Common myeloid progenitor, CD34-positive (primary cell): Measurements from ENCODE around the gene THEM4.

Source experiments
- CTCF ChIA-PET: fragments of 350-600 bp; sonication (Branson Sonifier 250); formaldehyde crosslinking; loops from one replicate; lab custom pipeline; 2021; ENCODE audit warnings: antibody characterized with exemption; lab: Charles Lee
- POLR2A ChIA-PET: fragments of 350-600 bp; sonication (Branson Sonifier 250); formaldehyde crosslinking; loops from one replicate; lab custom pipeline; 2021; ENCODE audit warnings: antibody characterized with exemption; lab: Charles Lee
- DNase-seq, 3 donors: peaks; one replicate each; pipeline versions ENCODE4 v3.0.0 to v3.0.0-alpha.2; 2013
- H3K27ac ChIP-seq, 2 experiments: 1 replicate in 1 of 2; 2 replicates in 1 of 2; pipeline ENCODE4 v1.7.0; 2013; ENCODE audit warnings: inconsistent platforms in 2 of 2, low read length in 2 of 2, mild to moderate bottlenecking in 2 of 2, low read depth in 1 of 2, moderate library complexity in 1 of 2; ENCODE audit not compliant: severe bottlenecking in 2 of 2, insufficient read depth in 1 of 2, poor library complexity in 1 of 2
- H3K27me3 ChIP-seq, 5 experiments: replicated peaks in 2 of 5; 1 replicate in 3 of 5; 2 replicates in 2 of 5; pipeline versions ENCODE4 v1.6.1 to v1.7.0; 2013; ENCODE audit warnings: low read length in 4 of 5, mild to moderate bottlenecking in 2 of 5, moderate library complexity in 2 of 5, inconsistent platforms in 1 of 5; ENCODE audit not compliant: insufficient read depth in 5 of 5, control insufficient read depth in 4 of 5
- H3K36me3 ChIP-seq, 4 experiments: 1 replicate in 2 of 4; 2 replicates in 2 of 4; pipeline versions ENCODE4 v1.6.1 to v1.7.0; 2013; ENCODE audit warnings: low read length in 3 of 4, control low read depth in 1 of 4, mild to moderate bottlenecking in 1 of 4; ENCODE audit not compliant: control insufficient read depth in 4 of 4, insufficient read depth in 4 of 4
- H3K4me1 ChIP-seq, 4 experiments: 1 replicate in 3 of 4; 2 replicates in 1 of 4; pipeline versions ENCODE4 v1.6.1 to v1.7.1; 2013; ENCODE audit warnings: low read length in 3 of 4, mild to moderate bottlenecking in 3 of 4, control low read depth in 1 of 4, inconsistent platforms in 1 of 4, moderate library complexity in 1 of 4; ENCODE audit not compliant: control insufficient read depth in 4 of 4, insufficient read depth in 4 of 4; ENCODE audit errors: control extremely low read depth in 1 of 4
- H3K4me3 ChIP-seq, 7 experiments: 1 replicate in 4 of 7; 2 replicates in 3 of 7; pipeline versions ENCODE4 v1.5.1 to v1.7.0; 2013; ENCODE audit warnings: mild to moderate bottlenecking in 7 of 7, low read length in 6 of 7, moderate library complexity in 6 of 7, inconsistent platforms in 2 of 7, low read depth in 2 of 7, control low read depth in 1 of 7; ENCODE audit not compliant: insufficient read depth in 4 of 7, control insufficient read depth in 1 of 7; ENCODE audit errors: extremely low read depth in 1 of 7
- H3K9me3 ChIP-seq, 5 experiments: 1 replicate in 4 of 5; 2 replicates in 1 of 5; pipeline versions ENCODE4 v1.6.1 to v1.7.1; 2013; ENCODE audit warnings: low read length in 4 of 5, mild to moderate bottlenecking in 2 of 5, inconsistent platforms in 1 of 5, low read depth in 1 of 5, moderate library complexity in 1 of 5; ENCODE audit not compliant: control insufficient read depth in 4 of 5, insufficient read depth in 2 of 5; ENCODE audit errors: control extremely low read depth in 1 of 5
- WGBS: methylation state at CpG from one replicate; pipeline ENCODE4 v1.1.5; 2013; ENCODE audit not compliant: insufficient coverage; 5-methylcytosine and 5-hydroxymethylcytosine counted together

Gene THEM4

GRCh38 chr1:151897991-151898431, 11.3 kb downstream of the THEM4 start:
- peak overlapping the region in 3 of 7 experiments; percentile 31 to 60 (median 40) for H3K4me3 ChIP-seq
- H3K9me3 ChIP-seq, result peaks cover 0 to 12% (median 3%) of the 10 kb centered on the region in 5 experiments
- peaks cover 5 to 20% (median 18%) of the 10 kb centered on the region in 4 experiments for H3K36me3 ChIP-seq
- POLR2A ChIA-PET, result interaction anchor here (0.6 to 1.1 kb wide), 2 partner anchors 22 to 613 kb away, joined by 3 read pairs; no protein-coding TSS in a partner anchor
- H3K27me3 ChIP-seq, result no peaks in the 10 kb centered on the region
- no peak overlapping the region for H3K27ac ChIP-seq
- CTCF ChIA-PET, result interaction anchor here (0.6 to 5.7 kb wide), 10 partner anchors 10 to 108 kb away, joined by 3 to 36 read pairs (median 5); partner anchors contain the start of genes TDRKH and THEM4
- DNase-seq, result peak in 2 of 3 donors; percentile 8 to 44
- 9% methylated on average over 7 of the region's 10 CpGs for WGBS
- H3K4me1 ChIP-seq, result peaks cover 0 to 22% (median 12%) of the 10 kb centered on the region in 4 experiments

- Histone ChIP-seq H3K4me3 (no peak overlapping the region), H3K9me3 (no peaks in the 10 kb centered on the region), H3K4me1 (peaks cover 0 to 14% (median 5%) of the 10 kb centered on the region in 4 experiments), H3K36me3 (peaks cover 5 to 41% (median 34%) of the 10 kb centered on the region in 4 experiments), H3K27ac (no peak overlapping the region), H3K27me3 (no peaks in the 10 kb centered on the region)
- WGBS, result 100% methylated on average over 2 of the region's 9 CpGs
- ChIA-PET POLR2A (no interaction called here), CTCF (interaction anchor here (0.7 to 1.5 kb wide), 4 partner anchors 16 to 121 kb away, joined by 3 to 4 read pairs (median 3); partner anchors contain the start of gene THEM4)
- DNase-seq, result no peak
Measured at GRCh38 chr1:151893176-151893924, 16.0 kb downstream of the THEM4 start.

GRCh38 chr1:151892190-151892589, 17.1 kb downstream of the THEM4 start:
- 100% methylated on average over 1 of the region's 2 CpGs for WGBS
- H3K36me3 ChIP-seq, result peaks cover 5 to 49% (median 38%) of the 10 kb centered on the region in 4 experiments
- no peaks in the 10 kb centered on the region for H3K9me3 ChIP-seq
- H3K27me3 ChIP-seq, result no peaks in the 10 kb centered on the region
- DNase-seq, result no peak
- POLR2A ChIA-PET, result no interaction called here
- H3K4me1 ChIP-seq, result peaks cover 0 to 4% (median 0%) of the 10 kb centered on the region in 4 experiments
- H3K27ac ChIP-seq, result no peak overlapping the region
- CTCF ChIA-PET, result interaction anchor here (1.0 to 5.5 kb wide), 3 partner anchors 41 to 108 kb away, joined by 3 to 51 read pairs (median 4); no protein-coding TSS in a partner anchor
- no peak overlapping the region for H3K4me3 ChIP-seq

- Histone ChIP-seq H3K27me3 (no peaks in the 10 kb centered on the region), H3K4me3 (no peak overlapping the region), H3K9me3 (no peaks in the 10 kb centered on the region), H3K4me1 (no peaks in the 10 kb centered on the region), H3K36me3 (peaks cover 5 to 53% (median 36%) of the 10 kb centered on the region in 4 experiments), H3K27ac (no peak overlapping the region)
- 97% methylated on average over 2 of the region's 3 CpGs for WGBS
- POLR2A ChIA-PET, result no interaction called here
- no peak for DNase-seq
- CTCF ChIA-PET, result interaction anchor here (0.9 to 5.5 kb wide), 3 partner anchors 41 to 108 kb away, joined by 3 to 64 read pairs (median 51); no protein-coding TSS in a partner anchor
Measured at GRCh38 chr1:151891512-151891911, 17.8 kb downstream of the THEM4 start.

- peak; percentile 26 to 46 (median 44) for DNase-seq
- H3K36me3 ChIP-seq, result peaks cover 6 to 52% (median 27%) of the 10 kb centered on the region in 4 experiments
- no peaks in the 10 kb centered on the region for H3K9me3 ChIP-seq
- no peaks in the 10 kb centered on the region for H3K27me3 ChIP-seq
- H3K4me1 ChIP-seq, result no peaks in the 10 kb centered on the region
- H3K4me3 ChIP-seq, result no peak overlapping the region
- ChIA-PET POLR2A (no interaction called here), CTCF (interaction anchor here (0.6 to 5.5 kb wide), 14 partner anchors 9 to 125 kb away, joined by 3 to 64 read pairs (median 3); partner anchors contain the start of gene THEM4)
- no peak overlapping the region for H3K27ac ChIP-seq
- 100% methylated on average over 1 of the region's 2 CpGs for WGBS
Measured at GRCh38 chr1:151888972-151889570, 20.2 kb downstream of the THEM4 start.

- no peak for DNase-seq
Measured at GRCh38 chr1:151887028-151887427, 22.3 kb downstream of the THEM4 start.

More at GRCh38 chr1:151887028-151887427, 22.3 kb downstream of the THEM4 start:
- no peaks in the 10 kb centered on the region for H3K9me3 ChIP-seq
- CTCF ChIA-PET, result interaction anchor here (0.8 to 5.5 kb wide), 13 partner anchors 10 to 129 kb away, joined by 3 to 64 read pairs (median 4); no protein-coding TSS in a partner anchor
- no peak overlapping the region for H3K27ac ChIP-seq
- H3K4me1 ChIP-seq, result no peaks in the 10 kb centered on the region
- no peak overlapping the region for H3K4me3 ChIP-seq
- POLR2A ChIA-PET, result no interaction called here
- no peaks in the 10 kb centered on the region for H3K27me3 ChIP-seq
- 100% methylated on average over 1 of the region's 1 CpG for WGBS
- H3K36me3 ChIP-seq, result peaks cover 6 to 35% (median 15%) of the 10 kb centered on the region in 4 experiments
